Measurements from ENCODE around the gene TXNDC11. TPM values are rescaled to one million over a fixed set of nuclear protein-coding genes. Genes with fewer than 3 reads are reported as not detected.

Gene TXNDC11
- polyA plus RNA-seq, 2 of the 4 experiments (the other 2 are of a cell fraction), result 22.7 to 42.4 TPM

GRCh38 chr16:11715246-11715947 is 27.3 kb downstream of the TXNDC11 start:
- DNase-seq (ENCODE audit: low read depth in 1 of 2, low spot score in 1 of 2) (no peak), ATAC-seq (no peak), FAIRE-seq (no peak)
- WGBS (ENCODE audit: missing lambda C conversion rate), result 92% methylated on average over 8 of the region's 8 CpGs
- Histone ChIP-seq H3K4me3 (no peak overlapping the region), H3K4me1 (peaks cover 21% of the 10 kb centered on the region), H3K9me3 (no peaks in the 10 kb centered on the region), H3K4me2 (no peak overlapping the region), H3K27ac (no peak overlapping the region; a peak in 2 of 6 replicates)
- POLR2A ChIA-PET, result interaction anchor here (0.6 to 1.5 kb wide), 2 partner anchors 27 to 74 kb away, joined by 3 to 8 read pairs; partner anchors contain the start of gene TXNDC11
- TF ChIP-seq ELK1 (IDR thresholded peaks at IDR 0.05; ENCODE audit: low read depth, low read length), result no peak
- no peak for TF ChIP-seq PHF8 (IDR thresholded peaks at IDR 0.05; ENCODE audit: borderline replicate concordance, low read depth)
- no peak for TF ChIP-seq HOXB13 (CRISPR knock-in tag; IDR thresholded peaks at IDR 0.05; ENCODE audit: low read depth)
- no peak for TF ChIP-seq BHLHE40 (IDR thresholded peaks at IDR 0.05; ENCODE audit: low read depth, low read length)
- TF ChIP-seq RNF2 (IDR thresholded peaks at IDR 0.05; ENCODE audit: borderline replicate concordance, low read depth), result no peak
- TF ChIP-seq HDAC2 (IDR thresholded peaks at IDR 0.05), result no peak
- TF ChIP-seq RARB (CRISPR knock-in tag; IDR thresholded peaks at IDR 0.05), result no peak
- TF ChIP-seq FOSB (CRISPR knock-in tag; IDR thresholded peaks at IDR 0.05), result no peak
- TF ChIP-seq HES2 (IDR thresholded peaks at IDR 0.05), result no peak
- no peak for TF ChIP-seq HEYL (CRISPR knock-in tag; IDR thresholded peaks at IDR 0.05)
- no peak for TF ChIP-seq RCOR1 (IDR thresholded peaks at IDR 0.05; ENCODE audit: low read depth, low read length)
- TF ChIP-seq GATA3 (IDR thresholded peaks at IDR 0.05; ENCODE audit: borderline replicate concordance), result no peak
- no peak for TF ChIP-seq CHD2 (IDR thresholded peaks at IDR 0.05; ENCODE audit: low read length, partially characterized antibody)
- no peak for TF ChIP-seq FOXS1 (CRISPR knock-in tag; IDR thresholded peaks at IDR 0.05)
- TF ChIP-seq REST (IDR thresholded peaks at IDR 0.05), result no peak
- TF ChIP-seq FOSL2 (IDR thresholded peaks at IDR 0.05), result no peak
- no peak for TF ChIP-seq FOSL2 (CRISPR knock-in tag; IDR thresholded peaks at IDR 0.05)
- no peak for TF ChIP-seq NPAS2 (CRISPR knock-in tag; IDR thresholded peaks at IDR 0.05; ENCODE audit: borderline replicate concordance)
- TF ChIP-seq KDM5A (IDR thresholded peaks at IDR 0.05), result no peak
- no peak for TF ChIP-seq CEBPB (IDR thresholded peaks at IDR 0.05)
- CTCF ChIA-PET, result interaction anchor here (0.6 to 14.3 kb wide), 40 partner anchors 7 to 750 kb away, joined by 3 to 344 read pairs (median 6); partner anchors contain the start of genes LITAF and TXNDC11

GRCh38 chr16:11712122-11712521 is 30.5 kb downstream of the TXNDC11 start:
- ChIA-PET POLR2A (interaction anchor here (1.4 kb wide), 1 partner anchor 31 kb away, joined by 6 read pairs; the partner anchor contains the start of gene TXNDC11), CTCF (interaction anchor here (0.9 to 14.3 kb wide), 6 partner anchors 12 to 740 kb away, joined by 3 to 344 read pairs (median 6); no protein-coding TSS in a partner anchor)
- no peak for FAIRE-seq
- Histone ChIP-seq H3K4me3 (no peak overlapping the region), H3K4me1 (peaks cover 31% of the 10 kb centered on the region), H3K4me2 (no peak overlapping the region), H3K9me3 (no peaks in the 10 kb centered on the region), H3K27ac (no peak overlapping the region)
- 97% methylated on average over 3 of the region's 3 CpGs for WGBS (ENCODE audit: missing lambda C conversion rate)
- no peak for DNase-seq (ENCODE audit: low read depth in 1 of 2, low spot score in 1 of 2)
- ATAC-seq, result no peak
- no peak for TF ChIP-seq ZSCAN20 (CRISPR knock-in tag; IDR thresholded peaks at IDR 0.05)
- no peak for TF ChIP-seq HMGXB4 (CRISPR knock-in tag; IDR thresholded peaks at IDR 0.05; ENCODE audit: borderline replicate concordance)
- TF ChIP-seq RAD21 (conservative IDR thresholded peaks at IDR 0.05 in 1 of 2, IDR thresholded peaks at IDR 0.05 in 1 of 2), result no peak
- TF ChIP-seq CEBPB (IDR thresholded peaks at IDR 0.05), result no peak
- TF ChIP-seq USF2 (IDR thresholded peaks at IDR 0.05), result no peak
- TF ChIP-seq ELK1 (IDR thresholded peaks at IDR 0.05; ENCODE audit: low read depth, low read length), result no peak
- no peak for TF ChIP-seq CHD4 (IDR thresholded peaks at IDR 0.05; ENCODE audit: borderline replicate concordance)
- TF ChIP-seq TFCP2L1 (CRISPR knock-in tag; IDR thresholded peaks at IDR 0.05), result no peak
- no peak for TF ChIP-seq TP53 (CRISPR knock-in tag; IDR thresholded peaks at IDR 0.05)
- TF ChIP-seq ZNF302 (CRISPR knock-in tag; IDR thresholded peaks at IDR 0.05), result no peak

Data from A549 (cell line).